Hepatic stellate cell (primary cell): ENCODE results near the gene FFAR1.
"Not testable (repeated sequence)": the region's sequence is repeated elsewhere in the genome, so short reads cannot be mapped to it uniquely, and the experiment has no call there.

Experiments
- DNase-seq: peaks from one replicate; pipeline ENCODE4 v3.0.0; 2011; ENCODE audit warnings: low spot score

Gene FFAR1

GRCh38 chr19:35342430-35342829, 5.3 kb upstream of the FFAR1 start:
- DNase-seq = no peak

GRCh38 chr19:35344511-35345031, 3.1 kb upstream of the FFAR1 start:
- DNase-seq = no peak

- no peak for DNase-seq
Observed at GRCh38 chr19:35345671-35346111, 2.0 kb upstream of the FFAR1 start.

GRCh38 chr19:35346193-35347052, 1.3 kb upstream of the FFAR1 start:
- DNase-seq = no peak

- DNase-seq = no peak
Observed at GRCh38 chr19:35347930-35348298, 212 bp downstream of the FFAR1 start.

- no peak for DNase-seq
Observed at GRCh38 chr19:35348911-35349611, 1.4 kb downstream of the FFAR1 start.

GRCh38 chr19:35349614-35350521, 2.2 kb downstream of the FFAR1 start:
- no peak for DNase-seq

- DNase-seq = no peak
Observed at GRCh38 chr19:35350591-35350990, 2.9 kb downstream of the FFAR1 start.

- DNase-seq = no peak
Observed at GRCh38 chr19:35351411-35352176, 3.9 kb downstream of the FFAR1 start.

GRCh38 chr19:35352177-35352447, 4.4 kb downstream of the FFAR1 start:
- no peak for DNase-seq

GRCh38 chr19:35352448-35353304, 5.0 kb downstream of the FFAR1 start:
- peak; percentile 87 for DNase-seq

- no peak for DNase-seq
Observed at GRCh38 chr19:35353635-35354034, 5.9 kb downstream of the FFAR1 start.

GRCh38 chr19:35354898-35355297, 7.2 kb downstream of the FFAR1 start:
- no peak for DNase-seq

GRCh38 chr19:35355791-35356460, 8.2 kb downstream of the FFAR1 start:
- no peak for DNase-seq

- no peak for DNase-seq
Observed at GRCh38 chr19:35357867-35358573, 10.3 kb downstream of the FFAR1 start, which contains the start of gene FFAR3. Gene FFAR3 (plus strand): TSS chr19:35358460. CDS start chr19:35358891, 431 bp downstream.

- not testable (repeated sequence) for DNase-seq
Observed at GRCh38 chr19:35358834-35359233, 11.1 kb downstream of the FFAR1 start.

- DNase-seq = not testable (repeated sequence)
Observed at GRCh38 chr19:35359395-35359794, 11.7 kb downstream of the FFAR1 start.

GRCh38 chr19:35360081-35360480, 12.4 kb downstream of the FFAR1 start:
- DNase-seq = not testable (repeated sequence)

- DNase-seq = no peak
Observed at GRCh38 chr19:35360880-35361420, 13.2 kb downstream of the FFAR1 start.
